Stimulated activated CD4-positive, alpha-beta T cell treated with anti-CD3 and anti-CD28 coated beads, TNF-alpha, amount 100 ng/mL, for 1 hour (primary cell): ENCODE results near the gene NKX2-3.

Experiments used
- DNase-seq, 3 donors: peaks; one replicate each; pipeline ENCODE4 v3.0.0-alpha.2; 2020; ENCODE audit warnings: low read depth in 3 of 3, low spot score in 1 of 3

Gene NKX2-3

GRCh38 chr10:99532687-99533495 lies at the start of gene NKX2-3:
NKX2-3 (plus strand) TSS chr10:99532942; CDS start chr10:99533132, 190 bp downstream.
- no peak for DNase-seq

GRCh38 chr10:99484626-99485581 lies 47.8 kb upstream of the NKX2-3 start:
- DNase-seq = no peak

GRCh38 chr10:99487125-99487807 lies 45.5 kb upstream of the NKX2-3 start:
- no peak for DNase-seq

- DNase-seq = no peak
Observed at GRCh38 chr10:99489271-99489670, 43.5 kb upstream of the NKX2-3 start.

GRCh38 chr10:99497343-99498025 lies 35.3 kb upstream of the NKX2-3 start:
- no peak for DNase-seq

GRCh38 chr10:99506416-99506815 lies 26.3 kb upstream of the NKX2-3 start:
- DNase-seq = no peak

GRCh38 chr10:99507265-99507664 lies 25.5 kb upstream of the NKX2-3 start:
- DNase-seq = no peak

- no peak for DNase-seq
Observed at GRCh38 chr10:99513061-99513460, 19.7 kb upstream of the NKX2-3 start.

GRCh38 chr10:99519690-99520039 lies 13.1 kb upstream of the NKX2-3 start:
- DNase-seq = no peak

GRCh38 chr10:99520040-99520846 lies 12.5 kb upstream of the NKX2-3 start:
- DNase-seq = no peak

GRCh38 chr10:99520847-99521764 lies 11.6 kb upstream of the NKX2-3 start:
- no peak for DNase-seq

- no peak for DNase-seq
Observed at GRCh38 chr10:99521765-99522469, 10.8 kb upstream of the NKX2-3 start.

GRCh38 chr10:99522470-99523250 lies 10.1 kb upstream of the NKX2-3 start:
- DNase-seq = no peak

- no peak for DNase-seq
Observed at GRCh38 chr10:99523251-99523773, 9.4 kb upstream of the NKX2-3 start.

- no peak for DNase-seq
Observed at GRCh38 chr10:99524050-99524666, 8.6 kb upstream of the NKX2-3 start.

GRCh38 chr10:99524736-99525380 lies 7.9 kb upstream of the NKX2-3 start:
- DNase-seq = no peak
